ENCODE data around the gene OVAAL. TPM values are rescaled to one million over a fixed set of nuclear protein-coding genes. Genes with fewer than 3 reads are reported as not detected.
A peak's percentile ranks its signal among the peaks of the same experiment; 100 is the strongest.

Gene OVAAL
- not detected in 2 replicates for total RNA-seq

GRCh38 chr1:180558664-180559063 is at the start of gene OVAAL:
Gene OVAAL (plus strand): TSS chr1:180558964.
- H3K4me3 ChIP-seq (ENCODE audit: low read depth, low read length), result no peak within 1 kb of the TSS
- TF ChIP-seq CTCF (IDR thresholded peaks at IDR 0.05; ENCODE audit: insufficient read depth, low read depth, low read length), result no peak
- no peak for DNase-seq (ENCODE audit: low read depth)

DNA sequence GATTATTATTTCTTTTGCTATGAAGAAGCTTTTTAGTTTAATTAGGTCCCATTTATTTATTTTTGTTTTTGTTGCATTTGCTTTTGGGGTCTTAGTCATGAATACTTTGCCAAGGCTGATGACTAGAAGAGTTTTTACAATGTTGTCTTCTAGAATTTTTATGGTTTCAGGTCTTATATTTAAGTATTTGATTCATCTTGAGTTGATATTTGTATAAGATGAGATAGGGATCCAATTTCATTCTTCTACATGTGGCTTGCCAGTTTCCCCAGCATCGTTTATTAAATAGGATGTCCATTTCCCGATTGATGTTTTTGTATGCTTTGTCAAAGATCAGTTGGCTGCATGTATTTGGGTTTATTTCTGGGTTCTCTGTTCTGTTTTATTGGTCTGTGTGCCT is 47.9 kb upstream of the OVAAL start:
- no peak for TF ChIP-seq CTCF (IDR thresholded peaks at IDR 0.05; ENCODE audit: insufficient read depth, low read depth, low read length)
- DNase-seq (ENCODE audit: low read depth), result no peak
- H3K4me3 ChIP-seq (ENCODE audit: low read depth, low read length), result no peak overlapping the region

DNA sequence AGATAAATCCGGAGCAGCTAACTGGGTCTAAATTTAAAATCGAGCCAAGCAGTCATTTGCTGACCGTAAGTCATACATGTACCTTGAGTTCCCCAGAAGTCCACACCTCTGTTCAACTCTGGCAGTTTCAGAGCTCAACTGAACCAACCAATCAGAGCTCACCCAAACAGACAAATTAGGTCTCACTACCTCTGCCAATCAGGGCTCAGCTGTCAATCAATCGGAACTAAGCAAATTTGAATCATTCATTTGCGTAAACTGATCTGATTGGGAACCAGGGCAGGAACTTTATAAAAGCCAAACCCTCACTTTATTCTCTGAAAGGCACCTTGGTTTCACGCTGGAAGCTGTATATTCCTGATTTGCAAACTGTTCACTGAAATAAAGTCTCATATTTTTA is 45.2 kb upstream of the OVAAL start:
- H3K4me3 ChIP-seq (ENCODE audit: low read depth, low read length), result no peak overlapping the region
- no peak for DNase-seq (ENCODE audit: low read depth)
- TF ChIP-seq CTCF (IDR thresholded peaks at IDR 0.05; ENCODE audit: insufficient read depth, low read depth, low read length), result no peak

DNA sequence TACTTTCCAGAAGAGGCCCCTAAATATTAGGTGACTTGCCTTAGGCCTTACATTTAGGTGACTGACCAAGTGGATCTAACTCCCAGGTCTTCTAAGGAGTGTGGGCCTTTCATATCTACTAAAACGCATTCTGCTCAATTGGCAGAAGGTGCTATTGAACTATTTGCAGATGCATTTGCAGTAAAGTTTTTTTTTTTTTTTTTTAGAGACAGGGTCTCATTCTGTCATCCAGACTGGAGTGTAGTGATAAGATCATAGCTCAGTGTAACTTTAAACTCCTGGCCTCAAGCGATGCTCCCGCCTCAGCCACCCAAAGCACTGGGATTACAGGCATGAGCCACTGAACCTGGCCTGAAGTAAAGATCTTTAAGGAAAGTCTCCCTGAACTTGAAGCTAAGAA is 43.4 kb upstream of the OVAAL start:
- no peak overlapping the region for H3K4me3 ChIP-seq (ENCODE audit: low read depth, low read length)
- TF ChIP-seq CTCF (IDR thresholded peaks at IDR 0.05; ENCODE audit: insufficient read depth, low read depth, low read length), result no peak
- no peak for DNase-seq (ENCODE audit: low read depth)

DNA sequence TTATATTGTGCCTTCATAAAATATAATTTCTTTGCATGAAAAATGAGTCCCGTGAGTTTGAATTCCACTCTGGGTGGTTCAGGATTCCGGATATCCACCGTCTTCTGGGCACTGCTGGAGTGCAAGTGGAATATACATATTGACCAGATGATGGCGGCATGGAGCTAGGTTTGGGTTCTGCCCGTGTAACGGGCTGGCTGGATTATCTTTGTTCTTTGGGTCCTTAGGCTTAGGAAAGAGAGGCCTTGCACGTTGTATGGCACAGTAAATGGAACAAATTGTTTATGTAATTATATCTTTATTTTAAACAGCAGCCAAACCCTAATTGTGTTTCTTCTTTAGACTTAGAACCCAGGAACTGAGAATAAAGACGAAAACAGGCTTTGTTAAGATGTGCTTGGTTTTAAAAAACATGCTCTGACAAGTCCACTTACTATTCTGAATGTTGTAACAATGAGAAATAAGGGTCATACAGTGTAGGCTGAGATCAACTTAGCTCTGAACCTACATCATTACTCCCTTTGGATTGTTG is 42.8 kb upstream of the OVAAL start:
- H3K4me3 ChIP-seq (ENCODE audit: low read depth, low read length), result no peak overlapping the region
- peak; percentile 83 for DNase-seq (ENCODE audit: low read depth)
- TF ChIP-seq CTCF (IDR thresholded peaks at IDR 0.05; ENCODE audit: insufficient read depth, low read depth, low read length), result peak; percentile 69

DNA sequence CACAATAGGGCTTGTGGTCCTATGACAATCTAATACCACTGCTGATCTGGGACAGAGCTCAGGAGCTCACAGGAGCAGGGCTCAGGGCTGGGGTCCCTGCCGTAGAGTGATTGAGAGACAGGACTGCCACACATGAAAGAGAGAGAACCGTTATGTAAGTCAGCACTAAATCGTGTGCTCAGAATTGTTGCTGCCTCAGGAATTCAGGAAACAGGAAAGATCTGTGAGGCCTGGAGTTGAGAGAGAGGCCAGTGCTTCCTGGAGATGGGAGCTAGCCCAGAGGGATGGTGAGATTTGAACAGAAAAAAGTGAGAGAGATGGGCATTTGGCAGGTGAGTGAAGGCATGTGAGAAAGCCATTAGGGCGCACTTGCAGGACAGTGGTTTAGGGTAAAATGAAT is 38.9 kb upstream of the OVAAL start:
- H3K4me3 ChIP-seq (ENCODE audit: low read depth, low read length), result no peak overlapping the region
- TF ChIP-seq CTCF (IDR thresholded peaks at IDR 0.05; ENCODE audit: insufficient read depth, low read depth, low read length), result no peak
- no peak for DNase-seq (ENCODE audit: low read depth)
